ENCODE data around the gene DCDC1.
A peak's percentile ranks its signal among the peaks of the same experiment; 100 is the strongest.

The DCDC1 gene

GRCh38 chr11:31369348-31370329 is at the start of gene DCDC1, which contains the start of gene DNAJC24:
DCDC1 (minus strand) TSS chr11:31369739; CDS start chr11:31328280, 41,459 bp downstream.
DNAJC24 (plus strand) TSS chr11:31369860; CDS start chr11:31370749, 889 bp downstream.
- DNase-seq = peak; percentile 95

- no peak for DNase-seq
These were observed 49.6 kb upstream of the DCDC1 start for GRCh38 chr11:31419138-31419537.

- no peak for DNase-seq
These were observed 48.3 kb upstream of the DCDC1 start for GRCh38 chr11:31417816-31418215.

GRCh38 chr11:31417357-31417756 is 47.8 kb upstream of the DCDC1 start:
- DNase-seq = no peak

- DNase-seq = no peak
These were observed 45.9 kb upstream of the DCDC1 start for GRCh38 chr11:31415435-31415834.

GRCh38 chr11:31414338-31414737 is 44.8 kb upstream of the DCDC1 start:
- no peak for DNase-seq

- DNase-seq = no peak
These were observed 43.4 kb upstream of the DCDC1 start for GRCh38 chr11:31412946-31413345.

- no peak for DNase-seq
These were observed 38.7 kb upstream of the DCDC1 start for GRCh38 chr11:31408201-31408600.

- DNase-seq = no peak
These were observed 35.1 kb upstream of the DCDC1 start for GRCh38 chr11:31404614-31405013.

- DNase-seq = peak; percentile 34
These were observed 27.8 kb upstream of the DCDC1 start for GRCh38 chr11:31397239-31397834.

GRCh38 chr11:31387379-31387778 is 17.8 kb upstream of the DCDC1 start:
- DNase-seq = no peak

GRCh38 chr11:31383116-31383515 is 13.6 kb upstream of the DCDC1 start:
- no peak for DNase-seq

- no peak for DNase-seq
These were observed 6.3 kb upstream of the DCDC1 start for GRCh38 chr11:31375879-31376278.

GRCh38 chr11:31366795-31367194 is 2.7 kb downstream of the DCDC1 start:
- peak; percentile 47 for DNase-seq

- no peak for DNase-seq
These were observed 7.8 kb downstream of the DCDC1 start for GRCh38 chr11:31361743-31362142.

GRCh38 chr11:31355817-31356216 is 13.7 kb downstream of the DCDC1 start:
- DNase-seq = no peak

- no peak for DNase-seq
These were observed 14.4 kb downstream of the DCDC1 start for GRCh38 chr11:31355131-31355530.

GRCh38 chr11:31351168-31351567 is 18.4 kb downstream of the DCDC1 start:
- DNase-seq = no peak

GRCh38 chr11:31340903-31341572 is 28.5 kb downstream of the DCDC1 start:
- DNase-seq = peak; percentile 33

GRCh38 chr11:31337806-31338205 is 31.7 kb downstream of the DCDC1 start:
- no peak for DNase-seq

GRCh38 chr11:31328697-31329096 is 40.8 kb downstream of the DCDC1 start:
- no peak for DNase-seq

- no peak for DNase-seq
These were observed 42.1 kb downstream of the DCDC1 start for GRCh38 chr11:31327417-31327816.

- no peak for DNase-seq
These were observed 42.9 kb downstream of the DCDC1 start for GRCh38 chr11:31326470-31327148.

All from CD4-positive, alpha-beta T cell treated with Interleukin-21 for 1 hour (primary cell).